HG03354 (cell line): Measurements from ENCODE around the gene EML6.

Experiments
- ATAC-seq: cut with Tn5 transposase; IDR thresholded peaks from one replicate; pipeline ENCODE4 v1.9.1; 2021; ENCODE audit warnings: mild to moderate bottlenecking; ENCODE audit not compliant: unreplicated experiment, poor library complexity, severe bottlenecking

Gene EML6

DNA sequence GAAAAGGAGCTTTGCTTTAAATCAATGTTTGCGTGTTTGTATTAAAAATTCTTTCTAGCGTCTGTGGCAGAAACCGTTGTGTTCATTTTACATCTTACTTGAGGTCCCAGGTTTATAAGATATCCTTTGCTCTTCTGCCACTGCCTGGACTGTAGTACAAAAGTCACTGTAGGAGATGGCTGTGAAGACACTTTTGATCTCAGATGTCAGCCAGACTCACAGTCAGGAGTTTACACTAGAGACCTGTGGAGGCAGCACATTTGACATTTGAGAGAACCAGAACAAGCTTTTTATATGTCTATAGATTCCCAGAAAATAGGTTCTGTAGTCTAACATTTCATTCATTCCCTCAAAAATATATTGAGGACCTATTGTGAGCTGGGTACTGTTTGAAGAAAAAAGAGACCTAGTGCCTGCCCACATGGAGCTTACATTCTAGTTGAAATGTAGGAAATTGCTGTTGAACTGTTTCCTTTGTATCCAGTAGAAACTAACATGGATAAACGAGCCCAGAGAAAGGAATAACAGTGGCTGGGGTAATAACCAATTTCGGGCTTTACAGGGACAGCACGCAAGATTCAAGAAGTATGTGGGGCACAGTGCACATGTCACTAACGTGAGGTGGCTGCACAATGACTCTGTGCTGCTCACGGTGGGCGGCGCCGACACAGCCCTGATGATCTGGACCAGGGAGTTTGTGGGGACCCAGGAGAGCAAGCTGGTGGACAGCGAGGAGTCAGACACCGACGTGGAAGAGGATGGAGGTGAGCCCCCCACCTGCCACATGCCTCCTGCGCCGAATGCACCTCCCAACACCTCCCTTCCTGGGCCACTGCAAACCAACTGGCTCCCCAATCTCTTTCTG, 204.5 kb downstream of the EML6 start:
- no peak for ATAC-seq

GRCh38 chr2:54928719-54929118, 205.3 kb downstream of the EML6 start:
- ATAC-seq, result no peak

DNA sequence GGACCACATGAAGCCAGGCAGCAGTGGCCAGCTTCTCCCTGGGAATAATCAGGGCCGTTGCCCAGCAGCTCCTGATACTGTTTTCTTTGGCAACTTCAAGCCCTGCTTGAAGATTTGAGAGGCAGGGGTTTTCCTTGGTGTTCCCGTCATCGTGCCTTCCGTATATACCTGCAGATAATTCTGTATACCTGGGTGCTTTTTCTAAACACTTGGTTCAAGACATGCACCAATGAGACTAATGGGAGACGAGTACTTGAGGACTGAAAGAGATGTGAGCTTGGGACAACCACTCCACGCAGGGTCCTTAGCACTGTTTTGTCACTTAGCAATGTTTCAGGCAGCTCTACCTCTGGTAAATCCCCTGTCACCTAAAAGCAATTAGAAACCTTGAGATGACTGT, 208.0 kb downstream of the EML6 start:
- no peak for ATAC-seq

DNA sequence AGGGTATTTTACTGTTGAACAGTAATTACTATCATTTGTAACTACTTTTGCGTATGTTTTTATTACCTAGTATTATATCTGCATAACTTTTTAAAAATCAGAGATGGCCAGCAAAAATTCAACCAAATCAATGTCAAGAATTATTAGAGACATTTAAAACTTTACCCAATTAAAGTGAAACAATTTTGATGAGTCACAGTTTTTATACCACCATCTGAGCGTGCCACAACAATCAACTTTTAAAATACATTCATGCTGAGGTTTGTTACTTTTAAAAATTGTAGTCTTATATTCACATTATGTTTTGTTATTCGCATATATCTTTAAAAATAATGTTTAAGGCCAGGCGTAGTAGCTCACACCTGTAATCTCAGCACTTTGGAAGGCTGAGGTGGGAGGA, 211.9 kb downstream of the EML6 start:
- ATAC-seq, result no peak

GRCh38 chr2:54936766-54937165, 213.3 kb downstream of the EML6 start:
- no peak for ATAC-seq

DNA sequence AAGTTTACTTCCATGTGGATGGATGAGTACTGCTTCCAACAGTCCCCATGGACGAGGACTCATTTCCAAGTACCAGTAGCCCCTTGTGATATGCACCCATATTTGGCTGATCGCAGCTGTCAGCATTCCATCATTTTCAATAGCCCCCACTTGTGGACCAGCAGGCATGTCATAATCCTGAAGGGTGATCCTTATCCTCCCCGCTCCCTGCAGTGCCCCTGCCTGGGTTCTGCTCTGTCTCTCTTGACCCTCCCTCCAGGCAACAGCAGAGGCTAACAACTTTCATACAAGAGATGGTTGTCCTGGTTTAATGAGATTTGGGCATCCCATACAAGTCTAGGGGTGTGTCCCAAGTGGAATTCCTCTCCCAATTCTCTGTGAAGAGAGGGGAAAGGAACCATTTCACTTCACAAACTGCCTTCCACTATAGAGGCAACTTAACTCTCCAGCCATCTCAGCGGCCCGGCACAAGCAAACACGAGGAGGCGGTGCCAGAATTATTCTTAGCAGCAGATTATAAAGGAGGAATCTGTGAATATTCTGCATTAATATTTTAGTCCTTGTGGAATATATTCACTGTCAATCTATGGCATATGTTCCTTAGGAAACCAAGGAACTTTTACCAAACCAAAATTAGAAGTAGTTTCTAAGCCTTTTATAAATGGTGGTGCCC, 216.1 kb downstream of the EML6 start:
- ATAC-seq, result no peak

DNA sequence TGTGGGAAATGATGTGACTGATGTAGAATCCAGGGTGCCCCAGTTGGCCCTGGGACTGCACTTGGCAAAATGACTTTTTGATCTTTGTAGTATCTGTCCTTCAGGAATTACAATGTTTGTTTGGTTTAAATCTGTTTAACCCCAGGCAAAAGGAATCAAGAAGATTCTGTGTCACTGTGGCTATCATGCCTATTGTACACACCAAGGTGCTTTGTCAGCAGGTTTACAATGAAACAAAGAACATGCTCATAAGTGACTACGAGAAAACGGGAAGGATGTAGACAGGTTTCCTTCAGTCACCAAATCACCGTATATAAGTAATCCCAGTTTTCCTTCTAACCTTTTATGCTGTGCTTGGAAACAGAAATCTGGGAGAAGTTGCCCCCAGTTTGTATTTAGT, 217.3 kb downstream of the EML6 start:
- ATAC-seq, result no peak

DNA sequence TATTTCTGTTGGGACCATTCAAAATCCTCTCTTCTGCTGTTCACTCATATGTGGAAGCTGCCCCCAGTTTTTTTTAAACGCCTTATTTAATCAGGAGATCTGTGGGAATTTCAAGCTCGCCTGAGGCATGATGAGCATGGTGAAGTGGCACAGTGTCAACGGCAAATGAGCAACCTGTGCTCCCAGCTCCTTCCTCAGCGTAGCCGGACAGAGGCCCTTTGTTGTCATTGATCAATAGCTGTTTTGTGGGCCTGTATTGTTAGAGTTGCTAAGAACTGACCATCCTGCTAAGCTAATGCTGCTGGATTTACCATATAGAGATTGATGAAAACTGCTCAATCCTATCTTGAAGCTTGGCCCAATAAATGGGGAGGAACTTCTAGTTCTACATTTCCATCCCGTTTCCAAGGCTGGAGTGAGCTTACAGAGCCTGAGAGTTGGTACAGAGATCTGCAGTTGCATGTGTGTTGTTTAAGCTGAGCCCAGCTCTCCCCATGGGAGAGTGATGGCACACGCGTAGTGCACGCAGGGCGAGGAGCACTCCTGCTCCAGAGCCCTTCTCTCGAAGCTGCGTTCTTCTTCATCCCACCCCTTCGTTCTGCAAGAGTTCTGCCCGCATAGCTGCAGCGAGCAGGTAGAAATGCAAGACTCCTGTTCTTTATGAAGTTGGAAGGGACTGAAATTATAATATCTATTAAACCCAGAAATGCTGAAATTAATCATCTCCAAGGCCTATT, 218.0 kb downstream of the EML6 start:
- no peak for ATAC-seq

GRCh38 chr2:54942373-54942772, 218.9 kb downstream of the EML6 start:
- ATAC-seq, result no peak

- ATAC-seq, result no peak
Measured at GRCh38 chr2:54944724-54945326, 221.4 kb downstream of the EML6 start.

DNA sequence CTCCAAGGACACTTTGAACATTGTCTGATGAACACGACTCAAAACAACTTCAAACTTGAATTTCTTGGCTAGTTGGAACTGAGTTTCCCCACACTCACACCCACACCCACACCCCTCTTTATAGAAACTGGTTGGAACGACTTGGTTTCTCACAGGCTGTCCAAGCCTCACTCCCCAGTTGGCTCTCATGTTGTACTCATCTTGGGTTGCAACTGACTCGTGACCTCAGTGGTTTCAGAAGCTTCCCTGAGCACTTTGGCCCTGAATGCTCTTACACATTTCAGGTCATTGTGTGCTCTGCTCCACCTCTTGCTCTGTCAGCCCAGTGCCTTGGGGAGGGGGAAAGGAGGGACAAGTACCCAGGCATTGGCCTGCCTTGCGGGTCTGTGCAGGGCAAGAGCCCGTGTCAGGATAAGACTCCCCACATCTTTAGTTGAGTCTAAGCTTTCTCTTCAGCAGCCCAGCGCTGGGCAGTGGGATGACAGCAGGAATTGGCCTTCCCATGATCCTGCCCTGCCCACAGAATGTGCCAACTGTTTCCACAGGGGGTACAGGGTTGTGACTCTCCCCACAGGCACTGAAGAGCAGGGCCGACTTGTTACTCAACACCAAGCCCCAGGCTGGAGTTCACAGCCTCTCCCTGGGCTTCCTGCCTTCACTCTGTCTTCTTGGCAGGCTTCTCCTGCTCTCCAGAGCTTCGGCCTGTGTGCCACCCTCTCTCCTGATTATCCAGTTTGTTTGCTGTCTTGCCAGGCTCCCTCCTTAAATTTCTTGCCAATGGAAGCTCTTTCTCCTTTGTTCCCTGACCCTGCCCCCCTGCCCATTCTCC, 222.1 kb downstream of the EML6 start:
- no peak for ATAC-seq

DNA sequence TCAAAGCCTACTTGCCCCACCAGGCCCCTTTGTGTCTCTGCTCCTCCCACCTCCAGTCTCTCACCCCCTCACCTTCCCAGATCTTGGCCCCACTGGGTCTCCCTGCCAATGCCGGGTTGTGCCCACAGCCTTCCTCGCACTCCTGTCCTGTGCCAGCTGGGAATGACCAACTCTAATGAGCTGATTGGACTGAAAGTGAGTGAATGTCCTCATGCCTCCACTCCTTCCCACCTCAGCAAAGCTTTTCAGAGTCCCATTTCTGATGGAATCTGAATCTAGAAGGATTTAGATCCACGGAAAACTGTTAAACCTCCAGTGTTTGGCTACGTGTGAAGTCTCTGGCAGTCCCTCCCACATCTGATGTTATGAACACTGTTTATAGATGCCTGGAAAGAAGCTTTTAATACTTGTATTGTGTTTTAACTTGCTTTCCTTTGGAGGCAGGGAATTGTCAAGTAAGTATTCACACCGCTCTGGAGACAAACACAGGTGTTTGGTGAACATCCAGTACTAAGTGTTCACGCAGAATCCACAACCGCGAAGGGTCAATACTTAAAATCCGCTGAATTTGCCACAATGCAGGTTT, 222.9 kb downstream of the EML6 start:
- ATAC-seq, result no peak

DNA sequence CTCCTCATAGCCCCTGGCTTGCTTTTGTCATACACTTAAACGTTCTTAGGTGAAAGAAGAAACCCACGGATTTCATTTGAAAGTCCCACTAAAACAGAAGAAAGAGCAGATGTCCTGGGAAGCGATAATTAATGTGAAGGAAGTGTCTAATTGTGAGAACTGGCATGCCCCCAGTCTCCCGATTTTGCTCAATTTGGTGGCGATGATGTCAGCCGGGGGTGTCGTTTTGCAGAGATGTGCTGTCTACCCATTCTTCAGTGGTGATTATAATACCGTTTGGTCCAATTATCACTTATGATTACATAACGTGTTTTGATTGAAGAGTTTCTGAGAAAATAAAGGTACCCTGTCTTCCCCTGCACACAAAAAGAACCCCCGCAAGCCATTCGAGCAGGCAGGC, 223.7 kb downstream of the EML6 start:
- ATAC-seq, result no peak

DNA sequence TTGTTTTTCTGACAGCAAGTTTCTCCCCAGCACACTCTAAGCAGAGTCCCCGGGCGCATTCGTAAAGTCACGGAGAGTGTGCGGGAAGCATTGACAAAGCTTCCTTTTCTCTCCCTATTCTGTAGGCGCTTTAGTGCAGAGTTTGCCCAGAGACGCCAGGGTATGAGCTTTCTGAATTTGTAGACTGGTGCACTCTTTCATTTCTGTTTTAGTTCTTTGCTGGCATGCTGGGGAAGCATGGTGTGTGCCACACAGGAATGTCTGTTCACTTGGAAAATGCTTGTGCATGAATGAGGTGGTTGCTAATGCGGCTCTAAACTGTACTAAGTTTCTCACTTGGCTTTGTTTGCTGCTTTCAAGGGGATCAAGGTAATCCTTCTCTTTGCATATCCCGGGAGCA, 224.2 kb downstream of the EML6 start:
- ATAC-seq, result no peak

GRCh38 chr2:54948120-54948519, 224.7 kb downstream of the EML6 start:
- ATAC-seq, result no peak

GRCh38 chr2:54949431-54949830, 226.0 kb downstream of the EML6 start:
- ATAC-seq, result no peak

DNA sequence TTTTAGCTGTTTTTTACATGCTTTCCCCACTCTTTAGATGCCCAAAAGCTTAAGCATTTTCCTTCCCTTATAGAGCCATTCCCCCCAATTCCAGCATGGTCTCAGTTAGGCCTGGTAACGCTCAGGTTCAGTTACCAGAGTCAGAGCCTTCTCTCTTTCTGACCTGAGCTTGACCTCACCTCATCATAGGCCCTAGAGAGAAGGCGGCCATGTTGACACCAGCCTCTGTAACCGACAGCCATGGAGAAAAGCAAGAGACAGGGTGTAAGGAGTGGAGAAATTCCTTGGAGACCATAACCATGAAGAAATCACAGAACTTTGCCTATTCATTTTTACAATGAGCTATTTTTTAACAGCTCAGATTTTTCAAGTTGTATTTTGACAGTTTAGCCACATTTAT, 227.3 kb downstream of the EML6 start:
- ATAC-seq, result no peak

DNA sequence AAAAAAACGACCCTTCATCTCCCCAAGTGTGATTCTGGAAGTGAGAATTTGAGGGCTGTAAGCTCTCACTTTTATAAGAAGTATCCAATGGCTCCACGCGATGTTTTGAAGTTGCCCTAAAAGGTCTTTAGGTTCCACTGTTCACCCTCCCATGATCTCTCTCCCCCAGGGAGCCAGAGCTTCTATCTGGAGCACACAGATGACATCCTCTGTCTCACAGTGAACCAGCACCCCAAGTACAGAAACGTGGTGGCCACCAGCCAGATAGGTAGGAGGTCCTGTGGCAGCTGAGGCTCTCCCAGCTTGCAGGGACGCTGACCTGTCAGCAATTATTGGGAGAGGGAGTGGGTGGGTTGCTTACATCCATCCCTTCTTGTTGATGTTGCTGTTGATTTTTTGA, 229.0 kb downstream of the EML6 start:
- no peak for ATAC-seq

DNA sequence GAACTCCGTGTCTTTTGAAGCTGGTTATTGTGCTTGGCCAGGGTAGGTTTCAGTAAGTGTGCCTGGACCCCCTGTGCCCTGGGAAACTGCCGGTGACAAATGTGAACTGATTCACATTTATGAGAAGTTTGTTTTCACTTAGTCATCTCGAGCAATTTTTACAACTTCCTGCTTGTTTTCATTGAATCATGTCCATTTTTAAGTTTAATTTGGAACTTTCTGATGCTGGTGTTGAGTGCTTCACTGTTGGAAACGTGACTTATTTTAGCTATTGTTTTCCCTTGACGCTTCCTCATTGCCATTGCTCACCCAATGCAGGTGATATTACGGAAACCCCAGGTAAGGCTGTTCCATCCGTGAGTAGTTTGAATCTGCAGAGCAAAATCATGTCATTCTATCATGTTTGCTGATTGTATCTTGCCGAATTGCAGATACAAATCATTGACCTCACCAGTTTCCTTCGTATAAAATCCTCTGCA, 229.6 kb downstream of the EML6 start:
- no peak for ATAC-seq
